GM19438 (cell line): ENCODE measurements around the gene NAA40.

Experiments used
- ATAC-seq: cut with Tn5 transposase; IDR thresholded peaks from one replicate; pipeline ENCODE4 v1.9.1; 2021; ENCODE audit warnings: low read depth; ENCODE audit not compliant: unreplicated experiment

The NAA40 gene

DNA sequence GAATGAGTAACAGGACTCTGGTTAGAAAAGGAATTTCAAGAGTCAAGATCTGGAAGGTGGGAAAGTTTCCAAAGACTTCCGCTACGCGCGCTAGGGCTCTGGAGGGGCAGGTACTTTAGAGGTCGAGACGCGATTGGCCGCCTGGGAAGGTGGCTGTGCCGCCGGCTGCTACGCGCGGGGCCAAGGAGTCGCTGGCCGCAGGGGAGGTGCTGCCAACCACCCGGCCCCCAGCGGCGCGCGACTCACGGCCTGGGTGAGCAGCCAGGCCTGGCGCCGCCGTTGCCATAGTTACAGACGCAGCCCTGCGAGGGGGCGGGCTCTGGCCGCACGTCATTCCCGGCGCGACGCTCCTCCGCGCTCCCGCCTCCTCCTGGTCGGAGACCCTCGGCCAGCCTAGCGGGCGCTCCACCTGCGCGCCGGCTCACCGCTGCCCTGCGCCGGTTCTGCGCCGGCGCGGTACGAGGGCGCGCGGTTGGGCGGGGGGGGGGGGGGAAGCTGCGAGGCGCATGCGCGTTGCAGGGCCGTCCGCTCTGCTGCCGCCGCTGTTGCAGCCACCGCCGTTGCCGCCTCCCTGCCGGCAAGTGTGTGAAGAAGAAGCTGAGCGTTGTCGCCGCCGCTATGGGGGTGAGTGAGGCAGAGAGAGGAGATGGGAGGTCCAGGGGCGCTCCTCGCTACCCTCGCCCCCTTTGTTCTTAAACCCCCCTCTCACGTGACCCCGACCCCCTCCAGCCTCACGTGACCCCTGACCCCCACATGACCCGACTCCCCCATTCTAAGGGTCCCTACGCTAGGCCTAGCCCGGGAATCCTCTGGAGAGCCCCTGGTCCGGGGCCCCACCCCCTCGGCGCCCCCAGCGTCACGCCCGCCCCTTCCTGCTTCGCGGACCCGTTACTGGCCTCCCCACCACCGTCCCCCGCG, at the start of gene NAA40:
Gene NAA40 (plus strand): TSS at position 524 of the 918 bp plus-strand sequence. CDS start 95 bp downstream, at position 619.
- ATAC-seq, result peak; percentile 88

DNA sequence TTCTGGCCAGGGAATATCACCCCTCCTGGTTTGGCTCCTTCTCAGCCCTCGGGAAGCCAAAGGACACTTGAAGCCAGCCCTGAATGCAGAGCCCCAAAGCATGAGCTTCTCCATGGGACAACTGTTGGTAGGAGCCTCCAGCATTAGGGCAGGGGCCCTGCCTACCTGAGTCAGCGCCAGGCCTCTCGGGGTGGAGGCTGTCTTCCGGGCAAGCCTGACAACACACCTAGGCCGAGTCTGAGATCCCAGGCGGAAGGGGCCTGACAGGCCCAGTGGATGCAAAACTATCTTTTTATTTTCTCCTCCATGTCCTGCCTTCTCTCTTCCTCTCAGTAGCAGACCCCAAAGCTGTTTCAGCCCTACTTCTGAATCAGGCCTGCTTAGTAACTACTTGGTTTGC, 49.5 kb upstream of the NAA40 start:
- no peak for ATAC-seq

DNA sequence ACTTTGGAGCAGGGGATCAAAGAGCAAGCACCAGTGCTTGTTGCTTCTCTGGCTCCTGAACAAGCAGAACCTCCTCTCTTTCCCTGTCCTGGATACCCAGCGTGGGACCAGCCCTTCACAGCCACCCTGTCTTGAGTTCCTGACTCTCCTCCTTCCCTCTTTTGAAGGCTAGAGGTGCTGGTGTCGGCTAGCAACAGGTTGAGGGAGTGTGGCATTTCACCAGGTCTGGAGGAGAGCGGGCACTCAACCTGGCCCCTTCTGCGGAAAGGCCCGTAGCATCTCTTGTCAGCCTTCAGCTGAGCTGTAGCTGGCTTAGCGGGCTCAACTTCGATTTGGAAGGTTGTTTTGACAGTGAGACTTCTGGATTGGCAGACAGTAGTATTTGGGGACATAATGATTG, 48.4 kb upstream of the NAA40 start:
- ATAC-seq, result no peak

GRCh38 chr11:63892228-63892627, 46.6 kb upstream of the NAA40 start:
- no peak for ATAC-seq

GRCh38 chr11:63893355-63893754, 45.4 kb upstream of the NAA40 start:
- no peak for ATAC-seq

GRCh38 chr11:63896071-63896470, 42.7 kb upstream of the NAA40 start:
- no peak for ATAC-seq

DNA sequence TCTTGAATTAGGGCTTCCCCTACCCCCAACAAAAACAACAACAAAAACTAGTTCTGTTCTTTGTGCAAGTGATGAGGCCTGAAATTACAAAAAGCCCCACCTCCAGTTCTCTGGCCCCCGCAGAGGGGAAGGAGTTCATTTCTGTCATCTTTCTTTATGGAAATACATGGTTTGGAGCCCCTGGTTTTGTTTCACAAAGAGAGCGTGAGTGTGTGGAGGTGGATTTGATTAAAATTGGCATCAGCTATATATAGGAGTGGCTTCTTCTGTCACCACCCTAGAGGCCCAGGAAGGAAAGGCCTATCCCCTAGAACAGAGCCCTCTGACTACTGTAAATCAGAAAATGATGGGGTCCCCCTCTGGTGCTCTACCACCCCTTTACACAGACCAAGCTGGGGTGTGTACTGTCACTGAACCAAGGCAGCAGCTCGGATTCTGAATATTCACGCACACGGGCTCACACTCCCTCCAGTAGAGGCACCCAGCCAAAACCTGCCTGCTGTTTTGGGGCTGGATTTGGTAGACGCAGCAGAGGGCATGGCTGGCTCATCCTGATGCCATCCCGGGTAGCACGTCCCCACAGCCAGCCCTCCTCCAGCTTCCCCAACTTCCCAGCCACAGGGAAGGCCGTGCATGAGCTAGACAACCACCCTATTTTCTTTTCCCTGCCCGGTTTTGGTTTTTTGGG, 41.2 kb upstream of the NAA40 start:
- ATAC-seq, result no peak

GRCh38 chr11:63901660-63902059, 37.1 kb upstream of the NAA40 start:
- no peak for ATAC-seq

- ATAC-seq, result no peak
These were observed 34.9 kb upstream of the NAA40 start for GRCh38 chr11:63903884-63904283.

DNA sequence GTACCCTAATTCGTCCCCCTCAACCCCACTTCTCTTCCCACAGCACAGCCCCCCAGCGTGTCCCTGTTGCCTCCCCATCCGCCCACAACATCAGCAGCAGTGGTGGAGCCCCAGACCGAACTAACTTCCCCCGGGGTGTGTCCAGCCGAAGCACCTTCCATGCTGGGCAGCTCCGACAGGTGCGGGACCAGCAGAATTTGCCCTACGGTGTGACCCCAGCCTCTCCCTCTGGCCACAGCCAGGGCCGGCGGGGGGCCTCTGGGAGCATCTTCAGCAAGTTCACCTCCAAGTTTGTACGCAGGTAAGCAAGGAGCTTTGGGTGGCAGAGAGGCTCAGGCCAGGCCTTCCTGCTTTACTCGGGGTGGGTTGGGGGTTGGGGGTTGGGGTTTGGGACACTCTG, 34.1 kb upstream of the NAA40 start:
- no peak for ATAC-seq

DNA sequence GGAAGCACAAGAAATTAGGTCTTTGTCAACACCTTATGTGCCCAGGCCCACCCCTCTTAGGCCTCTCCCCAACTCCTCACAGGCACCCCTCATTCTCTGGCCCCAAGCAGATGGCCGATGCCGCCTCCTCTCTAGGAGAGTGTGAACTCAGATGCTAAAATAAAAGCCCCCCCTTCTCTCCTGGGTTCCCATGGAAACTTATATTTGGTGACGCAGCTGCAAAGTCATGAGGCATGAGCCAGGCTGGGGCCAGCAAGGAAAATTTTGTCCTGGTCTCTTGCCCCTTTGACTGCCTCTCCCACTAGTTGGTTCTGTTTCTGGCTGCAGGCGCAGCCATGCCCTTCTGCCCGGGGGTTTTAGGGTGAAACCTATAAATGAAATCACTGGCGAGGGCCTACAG, 33.6 kb upstream of the NAA40 start:
- no peak for ATAC-seq

GRCh38 chr11:63906087-63906486, 32.7 kb upstream of the NAA40 start:
- ATAC-seq, result no peak

DNA sequence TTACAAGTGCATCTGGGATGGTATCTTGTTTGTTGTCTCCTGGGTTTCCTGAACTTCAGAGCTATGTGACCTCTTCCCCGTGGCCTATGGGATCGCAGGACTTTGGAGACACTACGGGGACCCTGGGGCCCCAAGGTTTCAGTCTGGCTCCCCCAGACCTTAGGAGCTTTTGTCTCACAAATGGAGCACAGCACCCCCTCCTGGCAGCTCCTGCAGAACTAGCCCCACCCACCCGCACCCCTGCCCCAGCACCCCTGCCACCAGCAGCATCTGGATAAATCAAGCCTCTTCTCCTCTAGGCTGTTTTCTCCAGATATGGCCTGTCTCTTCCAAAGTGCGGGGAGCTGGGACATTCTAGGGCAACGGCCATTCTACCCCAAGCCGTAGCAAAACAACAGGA, 32.2 kb upstream of the NAA40 start:
- ATAC-seq, result no peak

GRCh38 chr11:63907063-63907462, 31.7 kb upstream of the NAA40 start:
- ATAC-seq, result no peak

GRCh38 chr11:63907808-63908530, 30.8 kb upstream of the NAA40 start:
- no peak for ATAC-seq

DNA sequence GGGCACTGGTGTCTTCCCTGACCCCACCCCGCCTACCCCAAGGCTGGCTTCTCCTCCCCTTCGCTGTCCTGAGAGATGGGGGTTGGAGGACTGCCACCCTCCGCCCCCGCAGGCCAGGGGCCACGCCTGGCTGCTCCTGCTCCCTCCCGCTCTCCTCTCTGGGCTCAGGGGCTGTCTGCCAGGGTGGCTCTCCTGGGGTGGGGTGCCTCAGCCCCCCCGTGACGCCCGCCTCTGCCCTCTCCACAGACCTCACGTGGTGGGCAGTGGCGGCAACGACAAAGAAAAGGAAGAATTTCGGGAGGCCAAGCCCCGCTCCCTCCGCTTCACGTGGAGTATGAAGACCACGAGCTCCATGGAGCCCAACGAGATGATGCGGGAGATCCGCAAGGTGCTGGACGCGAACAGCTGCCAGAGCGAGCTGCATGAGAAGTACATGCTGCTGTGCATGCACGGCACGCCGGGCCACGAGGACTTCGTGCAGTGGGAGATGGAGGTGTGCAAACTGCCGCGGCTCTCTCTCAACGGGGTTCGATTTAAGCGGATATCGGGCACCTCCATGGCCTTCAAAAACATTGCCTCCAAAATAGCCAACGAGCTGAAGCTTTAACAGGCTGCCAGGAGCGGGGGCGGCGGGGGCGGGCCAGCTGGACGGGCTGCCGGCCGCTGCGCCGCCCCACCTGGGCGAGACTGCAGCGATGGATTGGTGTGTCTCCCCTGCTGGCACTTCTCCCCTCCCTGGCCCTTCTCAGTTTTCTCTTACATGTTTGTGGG, 30.0 kb upstream of the NAA40 start:
- ATAC-seq, result no peak

DNA sequence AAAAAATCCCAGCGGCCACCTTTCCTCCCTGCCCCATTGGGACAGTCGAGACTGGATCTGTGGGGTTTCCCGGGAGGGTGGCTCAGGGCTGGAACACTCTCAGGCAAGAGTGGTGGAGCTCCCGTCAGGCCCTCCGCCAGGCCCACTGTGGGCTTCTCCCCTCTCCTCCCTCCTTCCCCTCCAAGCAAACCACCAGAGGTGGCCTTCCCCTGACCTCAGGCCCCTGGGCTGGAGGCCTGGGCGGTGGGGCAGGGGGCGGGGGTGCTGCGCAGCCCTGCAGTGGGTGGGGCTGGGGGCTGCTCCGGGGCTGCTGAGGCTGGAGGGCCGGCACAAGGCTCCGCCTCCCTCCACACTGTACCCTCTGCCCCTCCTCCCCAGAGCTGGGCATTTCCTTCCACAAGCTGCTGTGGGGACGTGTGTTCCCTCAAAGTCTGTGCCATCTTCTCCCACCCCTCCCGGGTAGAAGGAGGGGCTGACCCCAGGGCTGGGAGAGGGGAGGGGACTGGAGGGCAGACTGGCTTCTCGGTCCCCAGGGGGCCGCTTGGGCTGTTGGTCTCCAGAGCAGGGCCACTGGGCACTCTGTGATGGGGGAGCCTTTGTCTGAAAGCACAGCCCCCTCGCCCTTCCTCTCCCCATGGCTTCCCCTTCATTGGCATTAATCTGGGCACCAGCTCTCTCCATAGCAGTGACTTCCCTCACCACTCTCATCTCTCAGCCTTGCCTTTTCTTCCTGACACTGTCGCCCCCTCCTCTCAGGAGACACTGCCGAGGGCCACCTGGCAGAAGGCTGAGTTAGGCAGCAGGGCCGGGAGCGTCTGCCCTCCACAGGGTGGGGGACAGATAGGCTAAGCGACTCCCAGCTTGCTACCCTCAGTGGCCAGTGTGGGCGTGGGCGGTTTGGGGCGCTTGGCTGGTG, 29.0 kb upstream of the NAA40 start:
- ATAC-seq, result no peak

- ATAC-seq, result no peak
These were observed 28.1 kb upstream of the NAA40 start for GRCh38 chr11:63910675-63911074.

DNA sequence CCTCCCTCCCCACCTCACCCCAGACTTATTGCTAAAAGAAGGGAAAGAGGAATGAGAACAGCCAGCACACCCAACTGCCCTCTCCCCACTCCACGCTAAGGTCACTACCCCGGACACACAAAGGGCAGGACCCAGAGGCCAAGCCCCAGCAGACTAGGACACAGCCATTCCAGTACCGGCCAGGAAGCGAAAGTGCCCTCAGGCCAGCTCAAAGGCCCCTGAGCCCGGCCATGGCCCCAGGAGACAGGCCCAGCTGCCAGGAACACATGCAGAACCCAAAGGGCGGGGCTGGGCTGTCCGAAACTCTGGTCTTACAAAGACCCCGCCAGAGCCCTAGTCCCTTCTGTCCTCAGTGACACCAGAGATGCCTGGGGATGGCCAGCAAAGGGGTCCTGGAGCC, 27.4 kb upstream of the NAA40 start:
- ATAC-seq, result no peak
